B cell (primary cell): ENCODE results near the gene HOXB7. TPM values are rescaled to one million over a fixed set of nuclear protein-coding genes. Genes with fewer than 3 reads are reported as not detected.

ENCODE experiments used
- ATAC-seq: fragments of 200-7000 bp; cut with Tn5 transposase; one replicate; pipeline ENCODE4 v1.10.0; 2021; ENCODE audit warnings: low read depth, mild to moderate bottlenecking, moderate number of reproducible peaks, moderate library complexity
- CTCF ChIA-PET: fragments of 350-600 bp; sonication (Branson Sonifier 250); formaldehyde crosslinking; loops from one replicate; lab custom pipeline; 2021; ENCODE audit warnings: antibody characterized with exemption, inconsistent platforms; lab: Charles Lee
- POLR2A ChIA-PET: fragments of 350-600 bp; sonication (Branson Sonifier 250); formaldehyde crosslinking; loops from one replicate; lab custom pipeline; 2021; ENCODE audit warnings: antibody characterized with exemption; lab: Charles Lee
- DNase-seq: peaks from one replicate; pipeline ENCODE4 v3.0.0; 2013
- H2AFZ ChIP-seq: 2 replicates; pipeline ENCODE4 v1.6.1; 2012; ENCODE audit warnings: mild to moderate bottlenecking, low read depth, low read length; ENCODE audit not compliant: insufficient read depth, poor library complexity, severe bottlenecking
- H3K27ac ChIP-seq, 2 donors: 1 replicate in 1 of 2; 2 replicates in 1 of 2; pipeline ENCODE4 v1.5.1; 2012 to 2013; ENCODE audit warnings: low read length in 2 of 2, mild to moderate bottlenecking in 2 of 2, moderate library complexity in 1 of 2
- H3K27me3 ChIP-seq, 4 experiments: fragments of 200-600 bp in 1 of 4; sonication (generic) in 1 of 4; replicated peaks in 1 of 4; 1 replicate in 2 of 4; 2 replicates in 2 of 4; pipeline versions ENCODE4 v1.6.1 to v1.7.0; 2013 to 2016; ENCODE audit warnings: low read length in 3 of 4, mild to moderate bottlenecking in 2 of 4, mixed read lengths in 1 of 4, moderate library complexity in 1 of 4; ENCODE audit not compliant: insufficient read depth in 4 of 4, control insufficient read depth in 3 of 4; ENCODE audit errors: control extremely low read depth in 1 of 4
- H3K36me3 ChIP-seq, 2 experiments: replicated peaks in 1 of 2; 1 replicate in 1 of 2; 2 replicates in 1 of 2; pipeline versions ENCODE4 v1.6.1 to v1.7.1; 2013; ENCODE audit warnings: low read length in 1 of 2; ENCODE audit not compliant: insufficient read depth in 2 of 2, control insufficient read depth in 1 of 2; ENCODE audit errors: control extremely low read depth in 1 of 2, extremely low read depth in 1 of 2
- H3K4me1 ChIP-seq, 2 donors: fragments of 200-600 bp in 1 of 2; sonication (generic) in 1 of 2; 1 replicate in 1 of 2; 2 replicates in 1 of 2; pipeline versions ENCODE4 v1.5.1 to v1.6.1; 2013 to 2017; ENCODE audit warnings: low read length in 2 of 2; ENCODE audit not compliant: control insufficient read depth in 2 of 2, insufficient read depth in 2 of 2
- H3K4me2 ChIP-seq: replicated peaks from 2 replicates; pipeline ENCODE3; 2012; ENCODE audit warnings: mild to moderate bottlenecking, low read depth, low read length; ENCODE audit not compliant: poor library complexity, severe bottlenecking
- H3K4me3 ChIP-seq, 5 experiments: fragments of 200-600 bp in 1 of 5; sonication (generic) in 1 of 5; 1 replicate in 3 of 5; 2 replicates in 2 of 5; pipeline versions ENCODE4 v1.5.1 to v1.7.0; 2011 to 2016; ENCODE audit warnings: low read length in 4 of 5, mild to moderate bottlenecking in 4 of 5, low read depth in 2 of 5, control low read depth in 1 of 5, moderate library complexity in 1 of 5; ENCODE audit not compliant: insufficient read depth in 1 of 5; ENCODE audit errors: control extremely low read depth in 1 of 5, extremely low read depth in 1 of 5
- H3K79me2 ChIP-seq: fragments of 200-600 bp; sonication (generic); one replicate; pipeline ENCODE4 v1.6.0; 2016; ENCODE audit warnings: low read length; ENCODE audit not compliant: control insufficient read depth, insufficient read depth
- H3K9ac ChIP-seq: fragments of 200-600 bp; sonication (generic); 2 replicates; pipeline ENCODE4 v1.6.1; 2017; ENCODE audit warnings: mild to moderate bottlenecking, low read length, moderate library complexity
- H3K9me3 ChIP-seq, 3 donors: one replicate each; pipeline versions ENCODE4 v1.6.1 to v1.7.1; 2013; ENCODE audit warnings: low read length in 2 of 3; ENCODE audit not compliant: control insufficient read depth in 2 of 3, insufficient read depth in 1 of 3; ENCODE audit errors: control extremely low read depth in 1 of 3
- H4K20me1 ChIP-seq: 2 replicates; pipeline ENCODE4 v1.6.0; 2012; ENCODE audit warnings: mild to moderate bottlenecking, low read length; ENCODE audit not compliant: insufficient read depth, control insufficient read depth, poor library complexity, severe bottlenecking
- H3K27ac Mint-ChIP-seq: one replicate; pipeline ENCODE4 v1.8.0; 2021; ENCODE audit warnings: mixed read lengths
- H3K27me3 Mint-ChIP-seq: one replicate; pipeline ENCODE4 v1.8.0; 2021; ENCODE audit warnings: mixed read lengths
- H3K4me1 Mint-ChIP-seq: one replicate; pipeline ENCODE4 v1.8.0; 2021; ENCODE audit warnings: mixed read lengths
- H3K4me3 Mint-ChIP-seq: one replicate; pipeline ENCODE4 v1.8.0; 2021; ENCODE audit warnings: mixed read lengths
- H3K9me3 Mint-ChIP-seq: one replicate; pipeline ENCODE4 v1.8.0; 2022; ENCODE audit warnings: mixed read lengths; ENCODE audit not compliant: insufficient read depth
- CTCF ChIP-seq: fragments of 200-600 bp; IDR thresholded peaks from one replicate; pipeline ENCODE4 v1.8.0; 2022; ENCODE audit warnings: antibody characterized with exemption, mild to moderate bottlenecking
- EZH2 ChIP-seq: IDR thresholded peaks from 2 replicates; pipeline ENCODE4 v1.6.1; 2012; ENCODE audit warnings: borderline replicate concordance, low read depth, mild to moderate bottlenecking, moderate library complexity, low read length; ENCODE audit not compliant: insufficient read depth, poor library complexity, severe bottlenecking
- WGBS: methylation state at CpG from one replicate; pipeline ENCODE4 v1.1.5; 2013; ENCODE audit warnings: missing lambda C conversion rate; ENCODE audit not compliant: insufficient coverage; 5-methylcytosine and 5-hydroxymethylcytosine counted together
- intact Hi-C: fragments of 100-400 bp; cut with micrococcal nuclease; formaldehyde crosslinking; loops from one replicate; pipeline ENCODE4 v1.10.0; 2022
- polyA plus RNA-seq: library from polyadenylated mRNA; depleted of rRNA; stranded (reverse); fragments of >200 nt; gene quantifications from 2 replicates; pipeline ENCODE4 v1.2.3, GENCODE V29; 2012
- total RNA-seq, 2 donors: library from RNA; stranded (reverse); fragments of 120-200 nt in 1 of 2; gene quantifications; 1 replicate in 1 of 2; 2 replicates in 1 of 2; pipeline versions ENCODE4 v1.2.3 to v1.2.4, GENCODE V29; 2013 to 2022

Gene HOXB7
- total and polyA plus RNA-seq, 2 donors (not counting 1 experiment from before 2014, with no cell fraction given) = 0.25 to 1.3 TPM

- peak within 1 kb of the TSS; percentile 80 for H3K4me2 ChIP-seq
- intact Hi-C loops = loop anchor here (1.0 to 2.0 kb wide), 3 partner anchors 14 to 285 kb away; partner anchors contain the start of gene HOXB4
- peaks cover 51% of the 10 kb centered on the region for H3K4me1 Mint-ChIP-seq
- H3K4me1 ChIP-seq = peaks cover 59 to 67% of the 10 kb centered on the region in 2 donors
- H3K4me3 Mint-ChIP-seq = peak within 1 kb of the TSS; percentile 83
- H4K20me1 ChIP-seq = peaks cover 8% of the 10 kb centered on the region
- H3K9me3 ChIP-seq = peaks cover 0 to 21% (median 0%) of the 10 kb centered on the region in 3 donors
- H3K36me3 ChIP-seq = no peaks in the 10 kb centered on the region
- peak within 1 kb of the TSS in 4 of 5 experiments; percentile 11 to 44 (median 30) for H3K4me3 ChIP-seq
- ATAC-seq (no peak), DNase-seq (peak; percentile 65)
- peaks cover 0 to 99% (median 80%) of the 10 kb centered on the region in 4 experiments for H3K27me3 ChIP-seq
- no peak within 1 kb of the TSS for H3K27ac ChIP-seq
- H3K79me2 ChIP-seq = no peaks in the 10 kb centered on the region
- TF ChIP-seq EZH2 = peak; percentile 83
- TF ChIP-seq CTCF = no peak
- POLR2A ChIA-PET = interaction anchor here (0.5 to 1.6 kb wide), 4 partner anchors 20 to 275 kb away, joined by 3 to 4 read pairs (median 4); no protein-coding TSS in a partner anchor
- 2% methylated on average over 44 of the region's 50 CpGs for WGBS
- CTCF ChIA-PET = interaction anchor here (0.7 to 5.6 kb wide), 29 partner anchors 14 to 568 kb away, joined by 3 to 68 read pairs (median 4); partner anchors contain the start of gene PRAC2
- peak within 1 kb of the TSS; percentile 50 for H3K9ac ChIP-seq
- H2AFZ ChIP-seq = peak within 1 kb of the TSS; percentile 50
- peaks cover 90% of the 10 kb centered on the region for H3K27me3 Mint-ChIP-seq
- no peaks in the 10 kb centered on the region for H3K9me3 Mint-ChIP-seq
- H3K27ac Mint-ChIP-seq = peak within 1 kb of the TSS; percentile 51
These were observed 17.5 kb downstream of the HOXB7 start, which contains the start of gene HOXB5 for GRCh38 chr17:48593126-48593829. Gene HOXB5 (minus strand): TSS chr17:48593779. CDS start chr17:48593682, 97 bp downstream.
